ENCODE measurements around the gene MRPL37.

Gene MRPL37

DNA sequence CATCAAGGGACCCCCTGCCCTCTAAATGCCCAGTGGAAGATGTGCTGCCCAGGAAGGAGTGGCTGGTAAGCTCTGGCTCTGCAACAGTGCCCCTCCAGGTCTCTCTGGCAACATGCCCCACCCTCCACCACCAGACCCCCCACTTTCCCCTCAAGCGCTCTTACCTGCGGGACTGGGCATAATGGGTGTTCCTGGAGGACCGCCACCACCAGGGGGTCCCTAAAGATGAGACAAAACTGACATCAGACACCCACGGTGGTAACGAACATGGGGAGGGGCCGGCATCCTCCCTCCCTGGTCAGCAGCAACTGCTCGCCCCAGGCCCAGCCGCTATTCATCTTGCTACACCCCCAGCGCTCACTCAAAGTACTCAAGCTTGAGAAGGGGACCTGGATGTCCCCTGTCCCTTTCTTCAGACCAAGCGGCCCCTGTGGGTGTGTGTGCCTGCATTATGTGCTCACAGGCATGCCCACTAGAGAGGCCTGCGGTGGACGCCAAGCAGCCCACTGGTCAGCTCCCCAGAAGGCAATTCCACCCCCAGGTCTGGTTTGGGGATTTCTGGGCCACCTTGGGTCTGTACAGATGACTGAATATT lies 40.9 kb downstream of the MRPL37 start:
- DNase-seq (ENCODE audit: low spot score) = no peak

DNA sequence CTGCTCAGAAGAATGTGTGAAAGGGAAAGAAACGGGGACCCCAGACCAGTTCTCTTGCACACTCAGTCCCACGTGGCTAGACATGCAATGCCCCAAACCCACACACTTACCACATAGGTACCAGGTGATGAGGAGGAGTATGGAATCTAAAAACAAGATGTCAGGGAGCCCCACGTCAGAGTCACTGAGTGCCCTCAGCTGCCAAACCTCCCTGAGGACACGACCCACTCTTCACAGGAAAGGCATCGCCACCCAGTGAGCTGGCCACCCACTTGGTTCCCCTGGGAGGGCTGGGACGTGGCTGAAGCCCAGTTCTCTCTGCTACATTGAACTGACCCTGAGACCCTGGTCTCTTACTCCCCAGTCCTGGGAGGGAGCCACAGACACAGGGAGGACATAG lies 41.4 kb downstream of the MRPL37 start:
- DNase-seq (ENCODE audit: low spot score) = no peak

DNA sequence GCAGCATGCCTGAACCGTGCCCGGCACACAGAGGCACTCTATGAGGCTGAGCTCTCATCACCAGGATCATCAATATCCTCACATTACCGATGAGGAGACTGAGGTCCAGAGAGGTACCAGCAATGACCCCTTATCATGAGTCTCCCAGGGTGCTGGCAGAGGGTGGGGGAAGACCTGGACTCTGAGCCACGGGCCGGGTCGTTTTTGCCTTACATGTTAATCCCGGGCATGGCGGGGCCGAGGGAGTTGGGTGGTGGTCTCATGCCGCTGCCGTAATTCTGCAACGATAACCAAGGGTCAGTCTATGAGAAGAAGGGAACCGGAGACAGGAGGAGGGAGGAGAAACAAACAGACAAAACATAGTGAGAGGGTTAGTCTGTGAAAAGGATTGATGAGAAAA lies 43.1 kb downstream of the MRPL37 start:
- DNase-seq (ENCODE audit: low spot score) = no peak

DNA sequence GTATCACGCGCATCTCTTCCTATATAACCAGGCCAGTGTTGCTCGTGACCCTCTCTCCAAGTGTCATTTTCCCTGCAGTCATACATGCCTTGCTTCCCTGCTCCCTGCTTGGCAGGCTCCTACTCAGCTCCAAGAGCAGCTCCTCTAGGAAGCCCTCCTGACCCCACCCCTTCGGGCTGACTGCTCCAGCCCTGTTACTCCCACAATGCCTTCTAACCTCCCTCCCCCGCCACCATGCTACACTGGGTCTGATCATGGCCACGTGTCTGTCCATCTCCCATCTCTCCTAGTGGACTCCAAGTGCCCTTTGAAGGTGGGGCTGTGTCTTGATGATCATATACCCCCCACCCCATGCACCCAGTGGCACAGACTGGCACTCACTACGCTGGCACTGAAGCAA lies 44.7 kb downstream of the MRPL37 start:
- no peak for DNase-seq (ENCODE audit: low spot score)

DNA sequence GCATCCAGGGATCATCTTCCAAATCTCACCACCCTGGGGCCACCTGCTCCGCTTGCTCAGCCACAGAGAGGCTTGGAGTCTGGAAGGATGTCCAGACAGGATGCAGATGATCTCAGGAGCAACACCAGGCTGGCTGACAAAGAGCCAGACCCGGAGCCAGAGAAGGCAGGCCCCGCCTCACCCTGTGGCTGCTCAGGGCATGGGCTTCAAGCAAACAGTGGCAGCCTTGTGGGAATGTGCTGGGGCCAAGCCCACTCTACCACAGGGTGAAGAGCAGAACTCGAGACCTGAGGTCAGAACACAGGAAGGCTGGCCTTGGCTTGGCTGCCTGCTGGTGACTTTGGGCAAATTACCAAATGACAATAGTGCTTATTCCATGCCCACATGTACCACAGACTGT lies 45.5 kb downstream of the MRPL37 start:
- DNase-seq (ENCODE audit: low spot score) = no peak

DNA sequence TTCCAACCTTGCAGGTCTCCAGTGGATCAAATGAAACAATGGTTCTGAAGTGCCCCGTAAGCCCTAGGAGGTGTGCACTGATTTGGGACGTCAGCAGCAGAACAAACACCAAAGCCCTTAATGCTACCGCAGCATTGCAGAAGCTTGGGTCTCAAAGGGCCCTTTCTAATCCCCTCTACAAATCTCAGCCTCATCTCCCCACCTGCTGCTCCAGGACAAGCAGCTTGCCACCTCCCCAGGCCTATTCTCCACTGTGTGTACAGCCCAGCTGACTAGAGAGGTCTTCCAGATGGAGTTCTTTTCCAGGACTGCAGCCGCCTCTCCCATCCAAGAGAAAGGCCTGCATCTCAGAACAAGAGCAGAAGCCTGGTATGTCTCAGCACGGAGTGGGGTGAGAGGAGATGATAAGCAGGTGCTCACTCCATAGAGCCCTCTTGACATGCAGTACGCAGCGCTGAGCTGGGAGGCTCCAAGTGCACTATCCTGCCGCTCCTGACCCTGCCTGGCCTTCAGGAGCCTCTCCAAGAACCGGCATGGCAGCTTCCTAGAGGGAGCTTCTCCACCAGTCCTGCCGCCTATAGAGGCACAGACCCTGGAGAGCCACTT lies 46.3 kb downstream of the MRPL37 start:
- DNase-seq (ENCODE audit: low spot score) = no peak

DNA sequence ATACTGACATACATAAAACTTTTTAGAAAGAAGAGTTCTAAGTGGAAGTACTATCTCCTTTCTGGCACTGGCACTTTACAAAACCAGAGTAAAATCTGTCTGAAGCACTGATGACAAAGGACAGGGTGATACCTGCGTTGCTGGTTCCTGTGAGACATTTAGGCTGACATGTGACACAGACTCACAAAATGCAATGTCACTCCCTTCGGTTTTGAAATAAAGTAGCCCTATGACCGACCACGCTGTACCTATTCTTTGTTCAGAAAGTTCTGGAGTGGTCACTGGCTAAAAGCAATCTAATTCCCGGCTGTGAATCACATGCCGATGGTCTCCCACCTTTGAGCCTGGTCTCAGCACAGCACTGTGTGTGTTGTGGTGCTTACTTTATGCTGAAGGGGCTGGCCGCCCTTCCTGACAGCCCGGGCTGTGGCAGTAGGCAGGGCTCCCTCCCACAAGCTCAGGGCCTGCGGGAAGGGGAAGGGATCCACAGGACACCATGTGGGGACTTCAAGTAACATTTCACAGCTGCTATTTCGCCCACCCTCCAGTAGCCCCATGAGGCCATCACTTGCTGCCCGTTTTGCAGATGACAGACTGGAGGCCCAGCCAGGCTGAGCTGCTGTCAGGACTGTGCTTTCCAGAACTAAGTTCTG lies 48.0 kb downstream of the MRPL37 start:
- no peak for DNase-seq (ENCODE audit: low spot score)

DNA sequence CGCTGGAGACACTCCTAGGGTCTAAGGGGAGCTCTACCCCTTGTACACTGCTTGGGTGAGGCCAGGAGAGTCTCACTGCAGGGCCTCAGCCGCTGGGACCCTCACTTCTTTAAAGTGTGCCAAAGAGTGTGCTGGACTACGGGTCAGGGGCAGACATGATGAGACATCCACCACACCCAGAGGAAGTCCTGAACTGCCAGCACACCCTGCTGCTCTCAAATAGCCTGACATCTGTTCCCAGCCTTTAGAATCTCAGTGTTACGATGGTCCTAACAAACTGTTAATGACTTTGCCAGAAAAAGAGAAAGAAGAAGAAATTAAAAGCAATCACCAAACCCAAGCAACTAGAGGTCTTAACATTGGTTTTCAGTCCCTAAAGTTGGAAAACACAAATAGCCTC lies 49.0 kb downstream of the MRPL37 start:
- no peak for DNase-seq (ENCODE audit: low spot score)

DNA sequence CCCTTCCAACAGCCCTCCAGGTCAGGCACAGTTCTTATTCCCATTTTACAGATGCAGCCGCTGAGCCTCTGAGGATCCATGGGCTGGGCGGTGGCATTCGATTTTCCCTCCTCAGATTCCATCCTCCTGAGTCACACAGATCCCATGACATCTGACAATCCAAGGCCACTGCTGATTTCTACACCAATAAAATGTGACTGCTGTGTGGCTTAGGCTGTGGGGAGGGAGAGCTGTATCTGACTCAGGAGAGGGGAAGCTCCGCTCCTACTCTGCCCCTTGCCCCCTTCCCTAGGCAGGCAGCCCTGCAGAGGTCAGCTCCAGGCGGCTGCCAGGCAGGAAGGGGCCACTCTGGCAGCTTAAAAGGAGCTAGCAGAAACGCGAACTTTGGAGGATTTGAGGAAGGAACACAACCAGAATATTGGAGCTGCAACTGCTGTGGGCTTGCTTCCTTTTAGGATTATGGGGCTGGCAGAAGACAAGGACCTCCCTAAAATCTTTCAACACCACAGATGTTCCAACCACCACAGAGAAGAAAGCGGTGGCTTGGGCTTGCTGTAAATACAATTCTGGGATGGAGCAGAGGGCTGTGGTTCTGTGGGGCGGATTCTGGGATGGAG lies 50.0 kb downstream of the MRPL37 start:
- DNase-seq (ENCODE audit: low spot score) = no peak

DNA sequence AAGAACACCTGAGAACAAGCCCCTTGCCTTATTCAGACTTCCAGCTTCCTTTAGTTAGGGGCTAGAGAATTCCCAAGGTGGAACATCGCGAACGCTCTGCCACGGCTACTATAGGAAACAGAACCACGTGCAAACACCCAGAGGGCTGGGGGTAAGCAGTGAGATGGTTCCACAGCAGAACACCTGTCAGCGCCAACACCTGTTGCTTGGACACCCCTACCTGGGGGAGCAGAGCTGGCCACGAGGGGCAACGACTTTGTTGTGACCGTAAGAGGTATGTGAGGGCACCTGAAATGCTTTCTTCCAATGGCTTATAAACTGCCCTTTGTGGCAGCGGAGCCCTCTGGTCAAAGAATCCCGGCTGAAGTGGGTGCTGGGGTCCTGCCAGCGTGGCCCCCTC lies 50.7 kb downstream of the MRPL37 start:
- no peak for DNase-seq (ENCODE audit: low spot score)

DNA sequence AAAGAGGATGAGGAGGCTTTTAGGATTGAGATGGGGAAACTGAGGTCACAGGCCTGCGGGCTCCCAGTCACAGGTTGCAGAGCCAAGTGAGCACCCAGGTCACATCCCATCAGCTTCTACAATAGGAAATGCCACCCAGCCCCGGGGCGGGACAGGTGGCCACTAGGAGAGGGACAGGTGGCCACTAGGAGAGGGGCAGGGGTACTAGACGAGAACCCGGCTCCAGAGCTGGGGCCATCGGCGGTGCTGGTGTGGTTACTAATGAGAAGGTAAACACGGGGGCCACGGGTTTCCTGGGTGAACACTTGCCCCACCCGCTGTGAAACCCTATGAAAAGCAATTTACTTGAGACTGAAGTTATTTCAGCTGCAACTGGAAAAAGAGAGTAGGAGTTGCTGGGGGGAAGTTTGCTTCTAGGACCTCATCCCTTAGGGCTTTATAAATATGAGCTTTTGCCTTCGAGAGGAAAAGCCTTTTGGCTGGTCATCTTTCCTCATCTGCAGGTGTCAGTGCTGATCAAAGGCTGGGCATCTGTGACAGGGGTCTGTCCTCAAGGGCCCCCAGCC lies 52.5 kb downstream of the MRPL37 start:
- DNase-seq (ENCODE audit: low spot score) = no peak

DNA sequence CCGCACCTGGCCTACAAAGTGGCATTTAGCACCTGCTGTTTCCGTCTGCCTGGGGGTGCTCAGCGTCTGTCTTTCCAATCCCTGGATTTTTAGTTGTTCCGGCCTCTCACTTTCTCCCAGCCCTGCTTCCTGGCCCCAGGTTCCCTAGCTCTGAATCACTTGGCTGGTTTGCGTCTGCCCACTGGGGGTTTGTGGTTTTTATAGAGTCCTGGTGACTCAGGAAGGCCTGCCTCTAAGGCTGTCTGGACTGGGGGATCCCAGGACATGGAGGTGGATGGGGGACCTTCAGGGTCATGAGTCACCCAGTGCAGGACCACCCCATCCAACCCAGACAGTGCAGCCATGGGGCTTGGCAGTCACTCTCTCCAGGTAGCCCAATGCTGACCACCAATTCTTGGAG lies 53.5 kb downstream of the MRPL37 start:
- DNase-seq (ENCODE audit: low spot score) = no peak

DNA sequence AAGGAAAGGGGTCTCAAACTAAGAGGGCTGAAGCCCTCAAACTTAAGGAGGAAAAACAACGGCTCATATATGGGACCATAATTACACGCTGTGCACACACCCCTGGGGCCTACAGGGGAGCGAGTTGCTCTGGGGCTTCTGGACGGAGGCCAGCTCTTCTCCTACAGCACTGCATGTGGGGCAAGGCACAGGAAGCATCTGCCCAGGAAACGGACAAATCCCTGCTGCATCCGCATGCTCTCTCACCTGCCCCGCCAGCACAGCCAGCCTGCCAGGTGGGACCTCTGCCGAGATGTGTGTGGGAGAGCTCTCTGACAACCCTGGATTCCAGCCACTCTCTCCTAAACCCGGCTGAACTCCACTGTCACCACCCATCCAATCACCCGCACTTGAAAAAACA lies 54.1 kb downstream of the MRPL37 start:
- no peak for DNase-seq (ENCODE audit: low spot score)

DNA sequence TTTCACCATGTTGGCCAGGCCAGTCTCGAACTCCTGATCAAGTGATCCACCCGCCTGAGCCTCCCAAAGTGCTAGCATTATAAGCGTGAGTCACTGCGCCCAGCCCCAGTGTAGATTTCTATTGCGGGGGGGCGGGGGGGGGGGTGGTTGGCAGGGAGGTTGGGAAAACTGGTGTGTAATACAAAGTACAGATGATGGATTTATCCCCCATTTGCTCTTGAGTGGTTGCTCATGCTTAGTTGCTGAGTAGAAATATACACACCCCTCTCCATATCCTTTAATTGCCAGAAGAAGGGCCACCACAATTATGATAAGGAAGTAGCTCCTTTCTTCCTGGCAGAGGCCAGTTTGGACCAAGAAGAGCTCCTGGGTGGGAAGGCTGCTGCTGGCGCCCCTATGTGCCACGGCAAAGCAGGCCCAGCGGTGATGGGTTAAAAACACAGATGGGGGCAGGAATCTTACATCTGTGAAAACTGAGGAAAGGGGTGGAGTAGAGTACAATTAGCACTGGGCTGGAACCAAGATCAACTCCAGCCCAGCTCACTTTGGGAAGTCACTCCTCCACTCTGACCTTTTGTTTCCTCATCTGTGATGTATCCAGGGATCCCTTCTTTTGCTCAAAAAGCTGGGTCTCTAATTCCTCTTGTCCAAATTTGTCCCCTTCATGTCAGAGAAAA lies 55.2 kb downstream of the MRPL37 start:
- no peak for DNase-seq (ENCODE audit: low spot score)

DNA sequence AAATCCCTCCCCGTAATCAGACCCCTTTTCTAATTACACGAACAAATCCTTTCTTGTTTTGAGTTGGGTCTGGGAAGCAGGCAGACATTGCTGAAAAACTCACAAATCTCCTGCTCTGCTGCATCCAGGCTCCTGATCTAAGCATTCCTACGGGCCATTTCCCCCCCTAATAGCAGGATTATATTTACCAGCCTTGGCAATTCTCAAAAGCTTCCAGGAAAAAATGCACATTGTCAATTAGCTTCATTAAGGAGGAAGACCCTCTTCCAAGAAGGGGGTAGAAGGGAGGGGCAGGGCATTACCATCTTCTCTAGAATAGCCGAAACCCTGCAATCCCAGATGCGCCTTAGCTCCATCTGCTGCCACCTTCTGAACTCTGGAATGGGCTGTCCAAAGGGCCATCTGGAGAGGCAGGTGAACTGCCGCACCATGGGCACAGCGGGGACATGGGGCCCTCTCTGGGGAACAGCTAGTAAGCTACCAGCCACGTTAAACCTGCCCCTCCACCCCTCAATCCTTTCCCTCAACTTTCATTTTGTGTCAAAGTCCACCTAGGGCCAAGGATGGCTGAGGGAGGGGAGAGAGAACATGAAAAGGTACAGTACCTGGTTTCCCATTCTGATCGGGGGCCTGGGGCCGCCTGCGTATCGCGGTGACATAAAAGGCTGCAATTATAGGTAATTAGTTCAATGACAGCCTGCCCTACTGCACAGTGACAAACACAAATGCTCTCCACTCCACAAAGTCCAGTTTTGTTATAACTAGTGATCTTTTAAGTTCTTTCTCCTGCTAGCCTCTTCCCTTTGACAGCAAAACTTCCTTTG lies 56.8 kb downstream of the MRPL37 start:
- no peak for DNase-seq (ENCODE audit: low spot score)

DNA sequence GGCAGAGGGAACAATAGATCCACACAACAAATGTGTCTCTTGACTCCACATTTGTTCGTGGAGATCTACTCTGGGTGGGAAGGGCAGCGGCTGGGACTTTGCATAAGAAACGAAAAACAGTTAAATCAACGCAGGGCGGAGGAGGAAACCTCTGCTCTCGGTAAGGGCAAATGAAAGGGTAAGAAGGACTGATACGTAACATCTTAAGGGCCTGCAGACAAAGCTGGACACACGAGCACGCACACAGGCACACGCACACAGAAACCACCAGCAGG lies 57.3 kb downstream of the MRPL37 start:
- DNase-seq (ENCODE audit: low spot score) = no peak

DNA sequence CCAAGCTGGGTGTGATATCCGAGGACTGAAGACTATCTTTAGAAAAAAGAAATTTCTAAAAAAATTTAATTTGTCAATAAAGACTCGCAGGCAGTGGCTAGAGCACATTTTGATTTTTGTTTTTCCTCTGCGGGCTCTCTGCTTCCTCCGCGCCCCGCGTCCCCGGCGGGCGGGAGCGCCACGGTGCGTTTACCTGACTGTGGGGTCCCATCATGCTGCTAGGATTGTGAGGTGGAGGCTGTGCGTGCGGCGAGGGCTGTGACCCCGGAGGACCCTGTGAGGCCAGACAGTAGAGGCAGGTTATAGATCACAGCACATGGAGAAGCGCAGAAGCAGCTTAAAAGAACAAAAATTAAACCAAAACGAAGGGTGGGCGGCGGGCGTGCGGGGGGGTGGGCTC lies 57.9 kb downstream of the MRPL37 start:
- DNase-seq (ENCODE audit: low spot score) = no peak

DNA sequence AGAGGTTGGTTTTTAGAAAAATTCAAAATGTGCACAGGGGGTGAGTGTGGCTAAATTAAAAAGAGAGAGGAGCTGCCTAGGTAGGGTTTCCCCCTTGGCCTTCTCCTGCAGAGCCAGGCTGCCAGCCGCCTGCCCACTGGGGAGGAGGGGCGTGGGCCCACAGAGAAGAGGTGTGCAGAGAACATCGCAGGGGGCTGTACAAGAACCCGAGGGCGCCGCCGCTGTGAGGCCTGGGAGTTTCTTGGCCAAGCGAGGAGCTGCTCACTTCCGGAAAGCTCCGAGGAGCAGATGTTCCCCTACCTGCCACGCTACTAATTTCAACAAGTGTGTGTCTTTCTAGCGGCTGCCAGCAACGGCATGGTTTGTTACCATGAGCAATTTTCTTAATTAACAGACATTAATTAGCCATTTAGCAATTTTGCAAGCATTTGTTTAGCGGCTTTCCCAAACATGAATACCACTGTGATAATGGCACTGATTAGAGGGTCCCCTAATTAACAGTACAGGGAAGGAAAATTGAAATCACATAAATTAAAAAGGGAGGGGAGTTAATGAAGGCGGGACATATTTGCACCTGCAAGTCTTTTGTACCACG lies 59.7 kb downstream of the MRPL37 start:
- DNase-seq (ENCODE audit: low spot score) = no peak

DNA sequence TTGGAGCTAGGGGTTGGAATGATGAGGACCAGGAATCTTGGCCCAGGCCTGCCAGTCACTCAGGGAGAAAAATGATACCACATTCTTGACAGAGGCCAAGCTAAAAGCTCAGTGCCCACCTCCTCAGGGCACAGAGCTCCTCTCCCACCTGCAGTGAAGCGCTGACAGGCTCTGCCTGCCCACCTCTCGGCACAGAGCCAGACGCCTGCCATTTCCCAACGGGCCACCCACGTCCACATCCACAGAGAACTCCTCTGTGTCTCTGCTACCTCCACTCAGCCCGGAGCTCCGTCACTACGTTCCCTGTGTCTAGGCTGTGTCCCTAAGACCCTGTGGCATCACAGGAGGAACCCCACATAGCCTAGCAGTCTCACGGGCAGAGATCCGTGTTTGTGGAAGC lies 60.8 kb downstream of the MRPL37 start:
- peak; percentile 47 for DNase-seq (ENCODE audit: low spot score)

DNA sequence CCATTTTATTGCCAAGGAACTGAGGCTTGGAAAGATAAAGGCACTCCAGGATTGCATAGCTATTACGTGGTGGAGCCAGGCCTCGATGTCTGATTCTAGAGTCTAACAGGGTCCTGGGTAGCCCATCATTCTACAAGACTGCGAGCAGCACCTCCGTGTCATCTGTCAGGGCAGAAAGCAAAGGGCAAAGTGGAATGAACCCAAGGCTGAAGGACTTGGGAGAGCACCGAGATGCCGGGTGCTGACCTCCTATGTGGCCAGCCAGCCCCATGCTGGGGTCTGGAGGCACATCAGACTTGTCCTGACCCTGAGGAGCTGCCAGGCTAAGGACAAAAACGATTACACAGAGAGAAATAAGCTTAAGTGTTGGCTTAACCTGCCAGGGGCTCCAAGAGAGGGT lies 62.3 kb downstream of the MRPL37 start:
- DNase-seq (ENCODE audit: low spot score) = no peak

DNA sequence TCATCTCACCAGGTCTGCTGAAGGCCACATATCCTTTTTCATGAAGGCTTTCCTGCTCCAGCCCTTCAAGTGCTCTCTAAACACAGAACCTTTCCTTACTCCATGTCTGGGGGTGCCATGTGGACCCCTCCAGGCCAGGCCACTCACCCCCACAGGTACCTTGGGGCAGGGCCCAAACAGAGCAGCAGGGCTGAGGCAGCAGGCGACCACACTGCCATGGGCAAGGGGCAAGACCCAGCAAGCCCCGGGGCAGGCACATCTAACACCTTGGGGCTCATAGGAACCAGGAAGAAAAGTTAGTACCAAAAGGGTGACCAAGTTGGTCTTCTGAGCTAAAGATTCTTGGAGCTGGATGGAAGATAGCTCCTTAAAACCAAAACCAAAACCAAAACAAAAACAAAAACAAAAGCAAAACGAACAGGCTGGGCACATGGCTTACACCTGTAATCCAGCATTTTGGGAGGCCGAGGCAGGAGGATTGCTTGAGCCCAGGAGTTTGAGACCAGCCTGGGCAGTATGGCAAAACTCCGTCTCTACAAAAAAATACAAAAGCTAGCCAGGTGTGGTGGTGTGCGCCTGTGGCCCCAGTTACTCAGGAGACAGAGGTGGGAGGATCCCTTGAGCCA lies 63.7 kb downstream of the MRPL37 start:
- DNase-seq (ENCODE audit: low spot score) = no peak

Data from putamen (tissue), 1 donor.